Endothelial cell of coronary artery (primary cell): Measurements from ENCODE around the gene PARD3. TPM values are rescaled to one million over a fixed set of nuclear protein-coding genes. Genes with fewer than 3 reads are reported as not detected.

Source experiments
- total RNA-seq: library from RNA; depleted of rRNA; stranded (reverse); fragments of >200 nt; gene quantifications from 2 replicates; pipeline ENCODE4 v1.2.3, GENCODE V29; 2014

PARD3 gene
- 32.9 and 42.6 TPM in 2 replicates for total RNA-seq

DNA sequence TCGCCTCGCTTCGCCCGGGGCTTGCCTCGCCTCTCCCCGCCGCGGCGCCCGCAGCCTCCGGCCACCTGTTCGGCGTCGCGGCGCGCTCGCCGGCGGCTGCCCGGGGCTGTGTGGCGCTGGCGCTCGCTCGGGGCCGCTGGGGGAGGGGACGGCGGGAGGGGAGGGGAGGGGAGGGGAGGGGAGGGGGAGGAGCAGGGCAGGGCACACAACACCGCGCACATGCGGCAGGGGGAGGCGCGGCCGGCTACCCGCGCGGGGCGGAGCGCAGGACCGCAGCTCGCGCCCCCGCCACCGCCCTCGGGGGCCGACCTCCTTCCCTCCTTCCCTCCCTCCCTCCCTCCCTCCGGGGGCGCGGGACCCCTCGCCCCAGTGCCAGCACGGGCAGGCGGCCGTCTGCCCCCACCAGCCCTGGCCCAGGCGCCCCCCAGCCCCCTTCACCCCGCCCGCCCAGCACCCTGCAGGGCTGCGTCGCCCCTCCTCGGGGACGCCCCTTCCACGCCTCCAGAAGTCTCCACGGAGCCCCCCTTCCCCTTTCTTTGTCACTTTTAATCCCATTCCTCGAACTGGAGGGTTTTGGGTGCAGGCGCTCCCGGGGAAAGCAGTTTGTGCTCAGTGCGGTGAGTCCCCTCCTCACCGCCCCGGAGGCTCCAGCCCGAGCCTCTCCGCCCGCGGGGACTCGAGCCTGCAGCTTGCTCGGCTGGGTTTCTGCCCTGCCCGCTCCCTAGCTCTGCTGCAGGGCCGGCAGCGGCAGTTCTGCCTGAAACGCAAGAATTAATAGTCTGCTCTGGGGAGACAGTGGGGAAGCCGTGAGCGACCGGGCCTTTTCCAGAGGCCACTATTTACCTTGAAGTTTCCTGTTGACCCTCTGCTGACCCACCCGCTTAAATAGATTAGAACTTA lies at the start of gene PARD3:
TSS of gene PARD3 (minus strand) at position 112 of the 900 bp plus-strand sequence. CDS start 301 bp downstream, outside the sequence.

